ENCODE measurements around the gene XPA.

GRCh38 chr9:97660847-97661246 lies 36.3 kb downstream of the XPA start:
- TF ChIP-seq CTCF (IDR thresholded peaks at IDR 0.05; ENCODE audit: insufficient read depth, low read depth, low read length) (no peak), EZH2 (IDR thresholded peaks at IDR 0.05; ENCODE audit: insufficient read depth, low read length) (no peak)

Data from astrocyte (in vitro differentiated cells and primary cell).